Mucosa of descending colon (tissue), 3 donors: ENCODE data around the gene CCDC57. TPM values are rescaled to one million over a fixed set of nuclear protein-coding genes. Genes with fewer than 3 reads are reported as not detected.

Source experiments
- ATAC-seq: fragments of 200-7000 bp; cut with Tn5 transposase; one replicate; pipeline ENCODE4 v1.9.1; 2020; ENCODE audit warnings: mild to moderate bottlenecking, moderate library complexity
- DNase-seq, 3 donors: peaks; one replicate each; pipeline ENCODE4 v3.0.0-alpha.2; 2020
- H3K36me3 ChIP-seq: fragments of 200-600 bp; one replicate; pipeline ENCODE4 v1.8.0; 2021; ENCODE audit warnings: low read depth, mild to moderate bottlenecking
- H3K4me1 ChIP-seq: fragments of 200-600 bp; one replicate; pipeline ENCODE4 v1.8.0; 2021; ENCODE audit warnings: low read depth, mild to moderate bottlenecking
- H3K4me3 ChIP-seq: fragments of 200-600 bp; one replicate; pipeline ENCODE4 v1.8.0; 2021; ENCODE audit warnings: mild to moderate bottlenecking
- H3K9me3 ChIP-seq: fragments of 200-600 bp; one replicate; pipeline ENCODE4 v1.8.0; 2021; ENCODE audit warnings: mild to moderate bottlenecking
- intact Hi-C, 2 donors: fragments of 100-400 bp; cut with DNase I in 1 of 2; cut with micrococcal nuclease in 1 of 2; formaldehyde crosslinking; loops; one replicate each; pipeline versions ENCODE4 v1.11.0 to v1.11.1; 2022; cut with DNase I, micrococcal nuclease
- total RNA-seq, 3 donors: library from RNA; stranded (reverse); fragmentation: NEBNext Ultra II Directional in 2 of 3; extraction: Animal tissue kit (Norgen Biotek cat#: 25700) in 2 of 3; gene quantifications; one replicate each; pipeline versions ENCODE4 v1.2.1 to v1.2.4, GENCODE V29; 2021 to 2023
- TF ChIP-seq, protein P1 (sequence below): fragments of 200-600 bp; IDR thresholded peaks from one replicate; pipeline ENCODE4 v1.8.0; 2022; ENCODE audit warnings: antibody characterized with exemption, mild to moderate bottlenecking
- donor health status: DM: no; HTN: no; CAD: no; lungs with moderate emphysema.
- donor health status: DM: no; HTN: no; CAD: no.
- donor health status: DM: no; HTN: yes; CAD: no.

CCDC57 gene
- total RNA-seq, 3 donors from 2014 or later = 41.3 to 46.3 (median 45.4) TPM

DNA sequence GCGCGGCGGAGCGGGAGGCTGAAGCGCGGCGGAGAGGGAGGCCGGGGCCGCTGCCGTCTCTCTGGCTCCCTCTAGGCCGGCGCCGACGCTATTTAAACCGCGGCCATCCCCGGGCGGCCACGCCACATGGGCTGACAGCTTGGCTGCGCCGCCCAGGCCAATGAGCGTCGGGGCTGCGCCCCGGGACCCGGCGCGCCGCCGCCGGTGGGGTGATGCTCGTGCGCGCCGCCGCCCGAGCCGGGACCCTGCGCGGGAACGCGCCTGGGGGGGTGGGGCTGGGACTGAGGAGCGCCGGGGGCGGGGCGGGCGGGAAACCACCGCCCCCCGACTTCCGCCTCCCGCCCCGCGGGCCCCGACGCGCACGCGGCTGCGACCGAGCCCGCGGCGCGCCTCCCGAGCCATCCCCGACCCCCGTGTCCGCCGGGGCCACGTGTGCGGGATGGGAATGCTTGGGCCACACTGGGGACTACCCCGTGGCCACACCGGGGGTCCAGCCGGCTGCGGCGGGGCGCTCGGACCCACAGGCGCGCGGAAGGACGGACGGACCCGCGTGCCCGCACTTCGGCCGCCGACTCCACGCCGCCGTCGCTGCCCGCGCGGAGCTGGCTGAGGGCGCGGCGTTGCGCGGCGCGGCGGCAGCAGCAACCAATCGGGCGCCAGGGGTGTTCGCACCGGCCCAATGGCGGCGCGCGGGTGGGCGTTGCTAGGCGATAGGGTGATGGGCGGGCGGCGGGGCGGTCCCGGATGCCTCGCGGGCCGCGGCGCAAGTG lies 114.3 kb downstream of the CCDC57 start, which contains the start of gene FASN:
FASN (minus strand) TSS at position 68 of the 770 bp plus-strand sequence. CDS start 1,791 bp downstream, outside the sequence.
- Histone ChIP-seq H3K9me3 (no peaks in the 10 kb centered on the region), H3K4me3 (peak within 1 kb of the TSS; percentile 81), H3K4me1 (peaks cover 33% of the 10 kb centered on the region), H3K36me3 (peaks cover 2% of the 10 kb centered on the region)
- intact Hi-C loops = no loop called here
- DNase-seq = peak; percentile 97 to 98 (median 98)
- TF ChIP-seq, protein P1, sequence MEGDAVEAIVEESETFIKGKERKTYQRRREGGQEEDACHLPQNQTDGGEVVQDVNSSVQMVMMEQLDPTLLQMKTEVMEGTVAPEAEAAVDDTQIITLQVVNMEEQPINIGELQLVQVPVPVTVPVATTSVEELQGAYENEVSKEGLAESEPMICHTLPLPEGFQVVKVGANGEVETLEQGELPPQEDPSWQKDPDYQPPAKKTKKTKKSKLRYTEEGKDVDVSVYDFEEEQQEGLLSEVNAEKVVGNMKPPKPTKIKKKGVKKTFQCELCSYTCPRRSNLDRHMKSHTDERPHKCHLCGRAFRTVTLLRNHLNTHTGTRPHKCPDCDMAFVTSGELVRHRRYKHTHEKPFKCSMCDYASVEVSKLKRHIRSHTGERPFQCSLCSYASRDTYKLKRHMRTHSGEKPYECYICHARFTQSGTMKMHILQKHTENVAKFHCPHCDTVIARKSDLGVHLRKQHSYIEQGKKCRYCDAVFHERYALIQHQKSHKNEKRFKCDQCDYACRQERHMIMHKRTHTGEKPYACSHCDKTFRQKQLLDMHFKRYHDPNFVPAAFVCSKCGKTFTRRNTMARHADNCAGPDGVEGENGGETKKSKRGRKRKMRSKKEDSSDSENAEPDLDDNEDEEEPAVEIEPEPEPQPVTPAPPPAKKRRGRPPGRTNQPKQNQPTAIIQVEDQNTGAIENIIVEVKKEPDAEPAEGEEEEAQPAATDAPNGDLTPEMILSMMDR = peak; percentile 50
- ATAC-seq = peak; percentile 83

DNA sequence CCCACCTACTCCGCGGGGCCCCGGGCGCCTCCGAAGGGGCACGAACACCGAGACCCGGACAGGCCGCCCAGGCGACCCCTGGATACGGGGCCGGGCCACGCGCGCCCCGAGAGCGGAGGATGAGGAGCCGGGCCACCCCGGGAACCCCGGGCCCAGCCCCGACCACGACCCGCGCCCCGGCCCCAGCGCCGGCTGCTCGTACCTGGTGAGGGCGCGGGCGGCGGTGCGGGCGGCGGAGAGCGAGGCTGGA lies 114.8 kb downstream of the CCDC57 start:
- peaks cover 33% of the 10 kb centered on the region for H3K4me1 ChIP-seq
- TF ChIP-seq, protein P1 = no peak
- H3K9me3 ChIP-seq = no peaks in the 10 kb centered on the region
- ATAC-seq (no peak), DNase-seq (no peak)
- H3K4me3 ChIP-seq = peak overlapping the region; percentile 81
- H3K36me3 ChIP-seq = peaks cover 7% of the 10 kb centered on the region
- intact Hi-C loops = no loop called here

DNA sequence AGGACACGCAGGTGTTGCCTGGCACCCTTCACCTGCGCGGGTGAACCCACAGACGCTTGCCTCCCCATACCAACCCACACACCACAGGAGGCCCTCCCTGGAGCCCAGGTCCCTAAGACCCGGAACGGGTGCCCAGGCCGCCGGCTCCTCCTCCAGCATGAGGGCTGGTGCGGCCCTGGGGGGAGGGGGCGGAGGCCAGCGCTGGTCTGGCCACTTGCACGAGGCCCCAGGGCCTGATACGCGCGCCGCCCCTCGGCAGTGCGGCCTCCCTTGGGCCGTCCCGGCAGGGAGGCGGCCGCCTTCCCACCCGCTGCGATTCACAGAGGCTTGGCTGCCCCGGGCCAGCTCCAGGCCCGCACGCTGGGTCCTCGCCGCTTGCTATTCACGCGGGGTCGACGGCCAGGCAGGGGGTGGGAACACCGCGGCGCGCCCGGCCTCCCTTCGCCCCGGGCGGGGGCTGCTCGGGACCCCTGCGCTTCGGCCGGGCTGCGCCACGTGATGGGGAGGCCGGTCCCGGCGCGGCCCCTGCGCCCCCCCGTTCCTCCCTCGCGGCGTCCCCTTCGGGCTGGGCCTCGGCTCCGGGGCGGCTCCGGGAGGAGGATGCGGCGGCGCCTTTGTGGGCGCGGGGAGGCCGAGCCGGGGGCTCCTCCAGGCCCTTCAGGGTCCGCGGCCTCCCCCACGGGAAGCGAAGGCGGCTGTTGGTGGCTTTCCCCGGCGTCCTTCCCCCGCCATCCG lies 115.3 kb downstream of the CCDC57 start:
- DNase-seq (peak; percentile 44 to 78 (median 72)), ATAC-seq (peak; percentile 27)
- H3K36me3 ChIP-seq = peaks cover 9% of the 10 kb centered on the region
- H3K4me3 ChIP-seq = peak overlapping the region; percentile 81
- intact Hi-C loops = no loop called here
- H3K9me3 ChIP-seq = no peaks in the 10 kb centered on the region
- peaks cover 33% of the 10 kb centered on the region for H3K4me1 ChIP-seq
- TF ChIP-seq, protein P1 = no peak

DNA sequence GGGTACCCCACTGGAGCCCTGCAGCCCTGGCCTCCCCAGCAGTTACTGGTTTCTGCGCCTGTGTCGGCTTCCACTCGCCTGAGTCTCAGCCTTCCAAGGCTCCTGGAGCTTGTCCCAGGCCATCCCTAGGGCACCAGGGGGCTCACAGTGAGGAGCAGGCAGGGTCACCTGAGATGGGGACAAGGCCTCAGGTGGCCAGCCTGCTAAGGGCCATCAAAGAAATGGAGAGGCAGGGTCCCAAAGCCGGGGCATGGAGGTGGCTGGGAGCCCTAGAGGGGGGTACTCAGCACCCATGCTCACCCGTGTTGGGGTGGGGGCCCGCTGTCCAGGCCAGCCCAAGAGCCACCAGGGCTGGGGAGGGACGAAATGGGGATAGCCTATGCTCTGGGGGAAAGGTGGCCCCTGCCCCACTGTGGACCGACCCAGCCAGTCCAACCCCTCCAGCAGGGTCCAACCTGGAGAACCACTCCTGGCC lies 115.9 kb downstream of the CCDC57 start:
- intact Hi-C loops = no loop called here
- H3K4me3 ChIP-seq = peak overlapping the region; percentile 81
- no peaks in the 10 kb centered on the region for H3K9me3 ChIP-seq
- TF ChIP-seq, protein P1 = no peak
- peaks cover 9% of the 10 kb centered on the region for H3K36me3 ChIP-seq
- H3K4me1 ChIP-seq = peaks cover 33% of the 10 kb centered on the region
- DNase-seq = no peak
- no peak for ATAC-seq

DNA sequence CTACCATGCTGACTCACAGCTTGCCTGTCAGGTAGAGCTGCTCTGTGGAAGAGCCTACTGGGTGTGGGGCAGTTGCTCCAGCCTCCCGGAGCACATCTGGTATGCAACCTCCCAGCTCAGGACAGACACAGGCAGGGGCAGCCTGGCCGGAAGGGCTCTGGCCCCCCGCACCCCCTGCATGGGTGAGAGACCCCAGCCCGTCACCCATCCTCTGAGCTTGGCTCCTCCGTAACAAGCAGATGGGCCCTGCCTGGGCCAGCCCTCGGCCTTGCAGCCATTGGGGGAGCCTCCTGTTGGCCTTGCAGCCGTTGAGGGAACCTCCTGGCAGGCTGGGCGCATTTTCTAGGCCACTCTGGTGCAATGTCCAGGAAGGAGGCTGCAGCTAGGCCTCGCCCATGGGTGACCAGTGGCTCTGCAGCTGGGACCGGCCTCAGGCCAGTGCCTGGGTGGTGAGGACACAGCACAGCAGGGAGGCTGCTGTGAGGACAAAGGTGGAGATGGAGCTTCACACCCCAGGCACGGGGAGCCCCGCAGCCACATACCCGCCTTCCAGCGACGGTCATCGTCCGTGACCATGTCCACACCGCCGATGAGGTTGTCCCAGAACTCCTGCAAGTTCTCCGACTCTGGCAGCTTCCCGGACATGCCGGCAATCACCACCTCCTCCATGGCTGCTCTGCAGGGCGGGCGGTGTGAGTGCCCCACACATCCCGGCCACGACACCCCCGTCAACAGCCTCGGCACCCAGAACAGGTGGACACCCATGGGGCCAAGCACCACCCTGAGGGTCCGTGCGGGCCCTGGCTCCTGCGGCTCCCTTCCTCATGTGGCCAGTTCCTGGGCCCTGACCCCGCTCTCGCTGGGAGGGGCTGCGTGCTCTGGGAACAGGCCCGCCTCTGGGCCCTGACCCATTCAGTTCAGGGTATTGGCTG lies 116.6 kb downstream of the CCDC57 start:
- Histone ChIP-seq H3K4me3 (no peak overlapping the region), H3K9me3 (no peaks in the 10 kb centered on the region), H3K4me1 (peaks cover 28% of the 10 kb centered on the region), H3K36me3 (peaks cover 9% of the 10 kb centered on the region)
- intact Hi-C loops = no loop called here
- no peak for ATAC-seq
- peak in 2 of 3 donors; percentile 37 to 65 for DNase-seq
- TF ChIP-seq, protein P1 = no peak
